ENCODE data around the gene ZBTB33. TPM values are rescaled to one million over a fixed set of nuclear protein-coding genes. Genes with fewer than 3 reads are reported as not detected.

The ZBTB33 gene
- polyA plus RNA-seq, 3 donors: 23.5 to 25.6 (median 23.8) TPM

- no peak for DNase-seq
Measured at GRCh38 chrX:120299928-120300327, 49.3 kb downstream of the ZBTB33 start.

GRCh38 chrX:120301497-120301896, 50.9 kb downstream of the ZBTB33 start:
- no peak for DNase-seq

- no peak for DNase-seq
Measured at GRCh38 chrX:120301960-120302359, 51.3 kb downstream of the ZBTB33 start.

- DNase-seq: no peak
Measured at GRCh38 chrX:120302434-120302833, 51.8 kb downstream of the ZBTB33 start.

- no peak for DNase-seq
Measured at GRCh38 chrX:120304256-120304655, 53.6 kb downstream of the ZBTB33 start.

- DNase-seq: no peak
Measured at GRCh38 chrX:120305531-120306141, 55.0 kb downstream of the ZBTB33 start.

GRCh38 chrX:120306630-120307029, 56.0 kb downstream of the ZBTB33 start:
- DNase-seq: no peak

Other genes with a start within 250 kb of the ZBTB33 start
- under 1 TPM in 1 of 3 donors, not detected in 2; 0.21 TPM for gene RHOXF2B, start 173.1 kb upstream of the ZBTB33 start, polyA plus RNA-seq (ENCODE audit: insufficient read length in 3 of 3)
- gene RHOXF1, start 134.9 kb upstream of the ZBTB33 start, polyA plus RNA-seq (ENCODE audit: insufficient read length in 3 of 3): 1 to 10 TPM in 2 of 3 donors, under 1 TPM in 1; 0.19 to 3.6 (median 3.5) TPM
- gene RHOXF2, start 92.2 kb upstream of the ZBTB33 start, polyA plus RNA-seq (ENCODE audit: insufficient read length in 3 of 3): under 1 TPM in 1 of 3 donors, not detected in 2; 0.13 TPM
- gene TMEM255A, start 60.6 kb downstream of the ZBTB33 start, polyA plus RNA-seq (ENCODE audit: insufficient read length in 3 of 3): under 1 TPM; 0.21 to 0.30 (median 0.25) TPM
- gene ATP1B4, start 111.3 kb downstream of the ZBTB33 start, polyA plus RNA-seq (ENCODE audit: insufficient read length in 3 of 3): under 1 TPM in 1 of 3 donors, not detected in 2; 0.19 TPM
- gene LAMP2, start 218.5 kb downstream of the ZBTB33 start, polyA plus RNA-seq (ENCODE audit: insufficient read length in 3 of 3): 100 to 1,000 TPM; 132 to 150 (median 133) TPM

Data from renal pelvis (tissue), 4 donors.